NCI-H2196 (cell line): ENCODE measurements around the gene BRMS1L.
"Not testable (repeated sequence)": the region's sequence is repeated elsewhere in the genome, so short reads cannot be mapped to it uniquely, and the experiment has no call there.

Experiments
- DNase-seq: peaks from one replicate; lab custom pipeline; 2025; ENCODE audit not compliant: unreplicated experiment; lab: John Stamatoyannopoulos, UW

BRMS1L gene

GRCh38 chr14:35821564-35822411 lies 4.3 kb upstream of the BRMS1L start:
- peak; percentile 6 for DNase-seq

DNA sequence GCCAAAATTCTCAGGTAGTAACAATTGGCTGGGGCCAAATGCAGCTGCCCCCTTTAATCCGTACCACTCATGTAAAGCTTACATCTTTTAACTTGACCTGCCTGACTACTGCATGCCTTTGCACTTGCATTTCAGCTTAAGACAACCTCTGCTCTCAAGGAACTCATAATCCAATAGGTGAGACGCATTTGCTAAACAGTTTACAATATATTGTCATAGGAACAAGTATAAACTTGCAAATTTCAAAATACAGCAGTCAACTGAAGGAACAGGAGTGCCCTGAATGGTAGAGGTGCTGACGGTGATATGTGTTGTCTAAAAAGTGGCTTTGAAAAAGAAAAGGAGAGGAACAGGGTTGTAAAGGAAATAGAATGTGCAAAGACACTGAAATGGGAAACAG lies 3.6 kb upstream of the BRMS1L start:
- DNase-seq = no peak

DNA sequence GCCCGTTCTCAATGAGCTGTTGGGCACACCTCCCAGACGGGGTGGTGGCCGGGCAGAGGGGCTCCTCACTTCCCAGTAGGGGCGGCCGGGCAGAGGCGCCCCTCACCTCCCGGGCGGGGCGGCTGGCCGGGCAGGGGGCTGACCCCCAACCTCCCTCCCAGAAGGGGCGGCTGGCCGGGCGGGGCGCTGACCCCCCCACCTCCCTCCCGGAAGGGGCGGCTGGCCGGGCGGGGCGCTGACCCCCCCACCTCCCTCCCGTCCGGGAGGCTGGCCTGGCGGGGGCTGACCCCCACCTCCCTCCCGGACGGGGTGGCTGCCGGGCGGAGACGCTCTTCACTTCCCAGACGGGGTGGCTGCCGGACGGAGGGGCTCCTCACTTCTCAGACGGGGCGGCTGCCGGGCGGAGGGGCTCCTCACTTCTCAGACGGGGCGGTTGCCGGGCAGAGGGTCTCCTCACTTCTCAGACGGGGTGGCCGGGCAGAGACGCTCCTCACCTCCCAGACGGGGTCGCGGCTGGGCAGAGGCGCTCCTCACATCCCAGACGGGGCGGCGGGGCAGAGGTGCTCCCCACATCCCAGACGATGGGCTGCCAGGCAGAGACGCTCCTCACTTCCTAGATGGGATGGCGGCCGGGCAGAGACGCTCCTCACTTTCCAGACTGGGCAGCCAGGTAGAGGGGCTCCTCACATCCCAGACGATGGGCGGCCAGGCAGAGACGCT lies 1.5 kb upstream of the BRMS1L start:
- DNase-seq = not testable (repeated sequence)

DNA sequence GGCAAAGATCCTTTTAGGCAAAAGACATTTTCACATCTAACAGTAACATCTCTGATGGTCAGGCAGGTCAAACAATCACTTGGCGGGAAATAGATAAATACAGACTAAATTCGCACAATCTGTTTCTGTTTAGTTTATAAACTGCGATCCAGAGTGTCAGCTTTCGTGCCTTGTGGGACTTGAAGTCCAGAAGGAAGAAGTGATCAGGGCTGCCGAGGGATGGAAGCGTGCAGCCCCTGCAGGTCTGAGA lies 245 bp upstream of the BRMS1L start:
- DNase-seq = no peak

DNA sequence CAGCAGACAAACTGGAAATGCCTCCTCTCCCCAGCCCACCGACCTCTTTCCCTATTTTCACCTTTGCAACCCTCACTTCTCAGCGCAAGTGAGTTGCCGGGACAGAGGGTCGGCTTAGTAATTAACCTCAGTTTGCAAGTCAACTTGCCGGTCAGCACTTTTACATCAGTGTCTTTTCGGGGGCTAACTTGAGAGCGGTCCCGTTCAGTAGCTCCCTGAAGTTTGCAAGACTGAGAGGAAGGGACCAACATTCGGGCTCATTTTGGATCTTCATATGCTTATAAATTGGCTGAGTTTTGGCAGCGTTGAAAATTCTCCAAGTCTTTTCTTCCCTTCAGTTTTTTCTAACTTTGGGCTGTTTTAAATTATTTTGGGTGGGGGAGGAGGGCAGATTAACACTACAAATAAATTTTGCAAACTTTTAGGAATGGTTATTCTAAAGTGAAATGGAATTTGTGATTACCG lies 846 bp downstream of the BRMS1L start:
- no peak for DNase-seq

DNA sequence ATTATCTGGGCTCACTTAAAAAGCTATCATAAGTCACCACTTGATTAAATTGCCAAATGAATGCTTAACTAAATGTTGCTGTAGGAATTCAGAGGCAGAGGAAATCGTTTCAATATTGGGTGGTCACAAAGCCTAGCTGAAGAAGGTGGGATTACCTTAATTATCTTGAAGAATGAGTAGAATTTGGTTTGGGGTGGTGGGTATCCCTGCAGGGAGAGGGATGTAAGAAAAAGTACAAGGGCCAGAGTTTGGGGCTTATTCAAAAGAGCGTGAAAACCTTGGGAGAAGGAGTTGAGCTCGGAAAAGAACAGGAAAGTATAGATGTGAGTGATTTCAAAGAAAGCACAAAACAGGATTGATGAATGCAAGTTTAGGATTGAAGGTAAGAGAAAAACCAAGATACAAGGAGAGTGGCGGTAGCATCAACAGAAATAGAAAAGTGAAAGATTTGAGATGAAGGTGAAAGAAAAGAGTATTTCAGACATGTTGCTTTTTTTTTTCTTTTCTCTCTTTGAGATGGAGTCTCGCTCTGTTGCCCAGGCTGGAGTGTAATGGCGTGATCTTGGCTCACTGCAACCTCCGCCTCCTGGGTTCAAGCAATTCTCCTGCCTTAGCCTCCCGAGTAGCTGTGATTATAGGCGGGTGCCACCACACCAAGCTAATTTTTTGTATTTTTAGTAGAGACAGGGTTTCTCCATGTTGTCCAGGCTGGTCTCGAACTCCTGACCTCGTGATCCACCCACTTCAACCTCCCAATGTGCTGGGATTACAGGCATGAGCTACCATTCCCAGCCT lies 1.7 kb downstream of the BRMS1L start:
- DNase-seq = no peak

GRCh38 chr14:35829449-35829848 lies 3.3 kb downstream of the BRMS1L start:
- DNase-seq = no peak

- no peak for DNase-seq
Measured at GRCh38 chr14:35835208-35835982, 9.3 kb downstream of the BRMS1L start.

GRCh38 chr14:35841704-35842103 lies 15.6 kb downstream of the BRMS1L start:
- DNase-seq = not testable (repeated sequence)

DNA sequence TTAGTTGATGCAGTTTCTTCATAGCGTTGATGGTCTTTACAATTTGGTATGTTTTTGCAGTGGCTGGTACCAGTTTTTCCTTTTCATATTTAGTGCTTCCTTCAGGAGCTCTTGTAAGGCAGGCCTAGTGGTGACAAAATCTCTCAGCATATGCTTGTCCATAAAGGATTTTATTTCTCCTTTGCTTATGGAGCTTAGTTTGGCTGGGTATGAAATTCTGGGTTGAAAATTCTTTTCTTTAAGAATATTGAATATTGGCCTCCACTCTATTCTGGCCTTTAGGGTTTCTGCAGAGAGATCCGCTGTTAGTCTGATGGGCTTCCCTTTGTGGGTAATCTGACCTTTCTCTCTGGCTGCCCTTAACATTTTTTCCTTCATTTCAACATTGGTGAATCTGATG lies 16.1 kb downstream of the BRMS1L start:
- not testable (repeated sequence) for DNase-seq

- DNase-seq = no peak
Measured at GRCh38 chr14:35844494-35844893, 18.4 kb downstream of the BRMS1L start.

DNA sequence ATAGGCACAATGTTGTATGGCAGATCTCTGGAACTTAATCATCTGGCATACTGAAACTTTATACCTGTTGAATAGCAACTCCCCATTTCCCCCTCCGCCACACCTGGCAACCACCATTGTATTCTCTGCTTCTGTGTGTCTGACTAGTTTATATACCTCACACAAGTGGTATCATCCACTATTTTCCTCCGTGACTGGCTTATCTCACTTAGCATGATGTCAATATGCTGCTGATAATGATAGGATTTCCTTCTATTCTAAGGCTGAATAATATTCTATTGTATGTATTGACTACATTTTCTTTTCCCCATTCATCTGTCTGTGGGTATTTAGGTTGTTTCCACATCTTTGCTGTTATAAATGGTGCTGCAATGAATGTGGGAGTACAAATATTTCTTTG lies 21.5 kb downstream of the BRMS1L start:
- DNase-seq = no peak

- no peak for DNase-seq
Measured at GRCh38 chr14:35849122-35849521, 23.0 kb downstream of the BRMS1L start.

GRCh38 chr14:35851823-35852222 lies 25.7 kb downstream of the BRMS1L start:
- no peak for DNase-seq

DNA sequence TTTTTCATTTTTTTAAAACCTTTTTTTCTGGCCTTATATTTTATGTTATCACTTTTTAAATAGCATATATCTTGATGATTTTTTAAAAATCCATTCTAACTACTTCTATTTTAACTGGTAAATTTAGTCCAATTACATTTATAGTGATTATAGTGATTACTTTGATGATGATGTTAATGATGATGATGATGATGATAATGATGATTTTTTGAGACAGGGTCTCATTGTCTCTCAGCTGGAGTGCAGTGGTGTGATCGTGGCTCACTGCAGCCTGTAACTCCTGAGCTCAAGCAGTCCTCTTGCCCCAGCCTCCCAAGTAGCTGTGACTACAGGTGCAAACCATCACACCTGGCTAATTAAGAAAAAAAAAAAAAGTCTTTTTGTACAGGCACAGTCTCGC lies 27.1 kb downstream of the BRMS1L start:
- DNase-seq = no peak

- no peak for DNase-seq
Measured at GRCh38 chr14:35854696-35855270, 28.6 kb downstream of the BRMS1L start.

- DNase-seq = no peak
Measured at GRCh38 chr14:35855876-35856481, 29.8 kb downstream of the BRMS1L start.

- no peak for DNase-seq
Measured at GRCh38 chr14:35858521-35859209, 32.5 kb downstream of the BRMS1L start.

- DNase-seq = no peak
Measured at GRCh38 chr14:35861204-35861868, 35.2 kb downstream of the BRMS1L start.
